ENCODE measurements around the gene BABAM2. TPM values are rescaled to one million over a fixed set of nuclear protein-coding genes. Genes with fewer than 3 reads are reported as not detected.
"Not testable (repeated sequence)": the region's sequence is repeated elsewhere in the genome, so short reads cannot be mapped to it uniquely, and the experiment has no call there.

The BABAM2 gene
- total and polyA plus RNA-seq, 9 of the 15 experiments (the other 6 are each of a cell fraction or from before 2014, with no cell fraction given) = 10.9 to 37.4 (median 25.6) TPM

GRCh38 chr2:27967076-27967475, 76.5 kb downstream of the BABAM2 start:
- ChIA-PET POLR2A (no interaction called here), CTCF (ENCODE audit: low intra/inter-chr PET ratio) (no interaction called here)
- FAIRE-seq = no peak
- no peak for ATAC-seq
- TF ChIP-seq CSDE1 (IDR thresholded peaks at IDR 0.05) (no peak), EHMT2 (IDR thresholded peaks at IDR 0.05) (no peak), SMC3 (conservative IDR thresholded peaks at IDR 0.05; ENCODE audit: insufficient read depth, low read depth, low read length) (no peak), CXXC5 (CRISPR knock-in tag; IDR thresholded peaks at IDR 0.05) (no peak), NR3C1 (CRISPR knock-in tag; IDR thresholded peaks at IDR 0.05) (no peak), MTA2 (IDR thresholded peaks at IDR 0.05; ENCODE audit: low read depth) (no peak)
- Histone ChIP-seq H3K27ac (ENCODE audit: extremely low read depth, low read depth, low read length) (no peak overlapping the region), H3K4me1 (replicated peaks in 1 of 2; ENCODE audit: control insufficient read depth in 2 of 2, insufficient read depth in 2 of 2, low read length in 2 of 2) (no peaks in the 10 kb centered on the region), H4K20me1 (replicated peaks; ENCODE audit: control insufficient read depth, insufficient read depth, low read length) (no peaks in the 10 kb centered on the region), H3K9me1 (ENCODE audit: control insufficient read depth, insufficient read depth, low read length) (no peaks in the 10 kb centered on the region), H3K4me3 (no peak overlapping the region), H3K9ac (ENCODE audit: insufficient read depth in 1 of 2, low read depth in 2 of 2, low read length in 2 of 2) (no peak overlapping the region), H3K36me3 (ENCODE audit: control insufficient read depth, insufficient read depth, low read length) (no peaks in the 10 kb centered on the region), H2AFZ (ENCODE audit: low read depth, low read length) (no peak overlapping the region), H3K4me2 (ENCODE audit: insufficient read depth, low read length) (no peak overlapping the region), H3K9me3 (replicated peaks; ENCODE audit: control insufficient read depth, insufficient read depth, low read depth, low read length) (no peaks in the 10 kb centered on the region), H3K79me2 (ENCODE audit: control insufficient read depth, insufficient read depth, low read length) (no peaks in the 10 kb centered on the region), H3K27me3 (ENCODE audit: control insufficient read depth in 2 of 2, insufficient read depth in 2 of 2, low read length in 2 of 2) (no peaks in the 10 kb centered on the region)
- no TSS peak for BruUV-seq (replicated peaks)
- in situ Hi-C loops (cut with MboI) = no loop called here
- intact Hi-C loops (cut with micrococcal nuclease) = no loop called here
- DNase-seq (ENCODE audit: extremely low read depth in 1 of 4, low spot score in 3 of 4) = no peak
- 26% methylated on average over 4 of the region's 4 CpGs for WGBS (ENCODE audit: insufficient coverage, low coverage, missing lambda C conversion rate)

GRCh38 chr2:27968045-27968444, 77.5 kb downstream of the BABAM2 start:
- H4K20me1 ChIP-seq (replicated peaks; ENCODE audit: control insufficient read depth, insufficient read depth, low read length); H2AFZ ChIP-seq (ENCODE audit: low read depth, low read length); POLR2A ChIA-PET; in situ Hi-C loops (cut with MboI); H3K4me3 ChIP-seq; H3K4me2 ChIP-seq (ENCODE audit: insufficient read depth, low read length); H3K27ac ChIP-seq (ENCODE audit: extremely low read depth, low read depth, low read length); DNase-seq (ENCODE audit: extremely low read depth in 1 of 4, low spot score in 3 of 4); H3K9me3 ChIP-seq (replicated peaks; ENCODE audit: control insufficient read depth, insufficient read depth, low read depth, low read length); H3K9ac ChIP-seq (ENCODE audit: insufficient read depth in 1 of 2, low read depth in 2 of 2, low read length in 2 of 2); BruUV-seq (replicated peaks); intact Hi-C loops (cut with micrococcal nuclease); FAIRE-seq; H3K4me1 ChIP-seq (replicated peaks in 1 of 2; ENCODE audit: control insufficient read depth in 2 of 2, insufficient read depth in 2 of 2, low read length in 2 of 2); H3K27me3 ChIP-seq (ENCODE audit: control insufficient read depth in 2 of 2, insufficient read depth in 2 of 2, low read length in 2 of 2); ATAC-seq; H3K36me3 ChIP-seq (ENCODE audit: control insufficient read depth, insufficient read depth, low read length); CTCF ChIA-PET (ENCODE audit: low intra/inter-chr PET ratio); H3K79me2 ChIP-seq (ENCODE audit: control insufficient read depth, insufficient read depth, low read length); H3K9me1 ChIP-seq (ENCODE audit: control insufficient read depth, insufficient read depth, low read length): not testable (repeated sequence)
- WGBS (ENCODE audit: insufficient coverage, low coverage, missing lambda C conversion rate) = 71% methylated on average over 4 of the region's 4 CpGs
- peak; percentile 52; the same call in 1 of the 2 replicates for TF ChIP-seq CBX1 (IDR thresholded peaks at IDR 0.05; ENCODE audit: low read depth)
